Stimulated activated CD4-positive, alpha-beta T cell treated with anti-CD3 and anti-CD28 coated beads, TNF-alpha, amount 100 ng/mL, for 4 hours (primary cell): ENCODE data around the gene ABR.
"Not testable (repeated sequence)": the region's sequence is repeated elsewhere in the genome, so short reads cannot be mapped to it uniquely, and the experiment has no call there.

ENCODE experiments used
- DNase-seq, 3 experiments: peaks; one replicate each; pipeline ENCODE4 v3.0.0-alpha.2; 2020; ENCODE audit warnings: low read depth in 3 of 3

Gene ABR

GRCh38 chr17:1173432-1174262 lies 6.1 kb downstream of the ABR start:
- DNase-seq, result no peak

- DNase-seq, result no peak
Measured at GRCh38 chr17:1171953-1172352, 7.8 kb downstream of the ABR start.

DNA sequence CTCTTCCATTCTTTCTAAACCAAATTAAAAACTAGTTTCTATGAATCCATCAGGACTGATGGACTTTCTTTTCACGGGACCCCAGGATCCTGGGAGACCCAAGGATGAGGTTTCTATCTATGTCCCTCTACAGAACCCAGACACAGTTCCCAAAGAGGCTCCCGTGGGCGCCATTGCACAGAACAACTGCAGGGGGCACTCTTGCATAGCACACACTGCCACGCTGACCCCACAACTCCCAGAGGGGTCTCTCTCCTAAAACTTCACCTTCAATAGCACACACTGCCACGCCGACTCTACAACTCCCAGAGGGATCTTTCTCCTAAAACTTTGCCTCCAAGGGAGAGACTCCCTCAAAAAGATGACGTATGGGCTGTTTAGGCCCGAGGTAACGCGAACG lies 9.0 kb downstream of the ABR start:
- DNase-seq, result no peak

GRCh38 chr17:1169929-1170312 lies 9.9 kb downstream of the ABR start:
- DNase-seq, result no peak

DNA sequence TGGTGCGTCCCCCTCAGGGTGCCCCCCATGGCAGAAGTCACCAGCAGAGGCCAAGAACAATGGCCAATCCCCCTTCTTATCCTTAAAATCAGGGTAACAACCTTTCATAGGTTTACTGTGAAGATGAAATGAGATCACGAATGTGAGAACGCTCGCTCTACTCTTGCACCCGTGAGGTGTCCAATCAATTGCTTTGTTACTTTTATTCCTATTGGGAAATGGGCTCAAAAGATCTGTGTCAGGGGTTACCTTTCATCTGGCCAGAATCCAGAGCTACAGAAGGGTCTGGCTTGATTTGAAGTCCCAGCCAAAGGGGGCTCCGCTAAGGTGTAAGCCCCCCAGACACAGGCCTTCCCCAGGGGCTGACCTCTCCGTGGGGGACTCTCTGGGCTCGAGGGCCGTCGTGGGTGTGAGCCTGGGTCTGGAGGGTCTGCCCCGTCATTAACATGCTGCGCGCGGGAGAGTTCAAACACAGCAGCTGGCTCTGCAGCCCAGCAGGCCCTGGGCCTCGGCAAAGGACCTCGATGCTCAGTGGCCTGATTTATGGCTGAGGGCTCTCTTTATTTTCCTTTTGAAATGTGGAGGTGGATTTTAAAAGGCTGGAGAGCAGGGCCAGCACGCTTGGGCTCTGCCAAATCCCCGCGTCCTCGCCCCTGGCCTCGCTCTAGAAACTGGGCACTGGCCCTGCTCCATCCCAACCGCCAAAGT lies 10.4 kb downstream of the ABR start:
- DNase-seq, result no peak

DNA sequence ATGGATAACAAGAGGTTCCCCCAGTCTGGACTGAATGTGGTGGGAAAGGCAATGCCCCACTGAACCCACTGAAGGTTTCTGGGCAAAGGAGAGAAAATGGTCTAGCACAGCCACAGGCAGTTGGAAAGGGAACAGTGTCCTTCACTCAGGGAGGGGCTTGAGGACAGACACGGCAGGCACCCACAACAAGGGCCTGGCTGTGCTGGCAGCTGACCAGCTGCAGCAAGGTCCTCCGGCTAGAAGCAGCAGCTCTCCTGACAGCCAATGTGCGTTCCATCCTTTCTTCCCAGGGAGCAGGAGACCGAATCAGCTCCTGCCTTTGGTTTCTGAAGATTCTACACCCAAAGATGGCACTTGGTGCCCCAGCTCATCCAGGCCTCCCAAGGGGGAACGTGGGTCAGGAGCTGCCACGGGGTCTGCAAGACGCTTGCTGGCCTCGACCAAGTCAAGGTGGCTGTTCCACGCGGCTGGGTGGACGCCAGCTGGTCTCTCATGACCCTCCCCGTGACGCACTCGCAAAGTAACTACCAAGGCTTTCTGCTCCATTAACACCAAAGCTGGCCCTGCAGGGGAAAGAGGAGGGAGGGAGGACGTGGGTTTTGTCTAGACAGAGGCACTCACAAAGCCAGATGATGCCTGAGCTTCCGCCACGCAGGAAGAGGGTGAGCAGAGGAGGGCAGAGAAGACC lies 11.1 kb downstream of the ABR start:
- no peak for DNase-seq

- DNase-seq, result no peak
Measured at GRCh38 chr17:1166276-1166675, 13.5 kb downstream of the ABR start.

GRCh38 chr17:1165836-1166235 lies 13.9 kb downstream of the ABR start:
- DNase-seq, result no peak

DNA sequence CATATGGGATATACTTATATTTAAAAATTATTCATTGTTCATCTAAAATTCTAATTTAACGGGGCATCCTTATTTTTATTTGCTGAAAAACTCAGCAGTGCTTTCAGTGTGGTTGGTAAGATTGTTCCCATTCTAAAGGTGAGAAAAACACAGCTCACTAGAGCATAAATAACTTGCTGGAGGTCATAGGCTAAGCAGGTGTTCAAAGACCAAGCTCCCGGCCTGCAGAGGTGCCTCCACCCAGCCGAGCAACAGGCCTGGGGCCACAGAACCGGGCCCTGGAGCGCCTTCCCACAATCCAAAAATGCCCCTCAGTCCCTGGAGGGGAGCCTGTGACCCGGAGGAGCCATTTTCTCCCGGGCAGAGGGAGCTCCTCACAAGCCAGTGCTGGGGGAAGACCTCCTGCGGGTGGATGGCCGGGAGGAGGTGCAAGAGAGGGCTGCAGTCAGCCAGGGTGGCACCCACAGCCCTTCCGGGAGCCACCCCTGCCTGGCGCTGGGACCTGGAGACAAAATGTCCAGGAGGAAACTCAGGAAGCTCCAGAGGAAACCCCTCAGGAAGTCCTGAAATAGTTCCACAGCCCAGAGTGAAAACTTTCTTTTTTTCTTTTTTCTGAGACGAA lies 14.7 kb downstream of the ABR start:
- no peak for DNase-seq

- no peak for DNase-seq
Measured at GRCh38 chr17:1162116-1162855, 17.5 kb downstream of the ABR start.

DNA sequence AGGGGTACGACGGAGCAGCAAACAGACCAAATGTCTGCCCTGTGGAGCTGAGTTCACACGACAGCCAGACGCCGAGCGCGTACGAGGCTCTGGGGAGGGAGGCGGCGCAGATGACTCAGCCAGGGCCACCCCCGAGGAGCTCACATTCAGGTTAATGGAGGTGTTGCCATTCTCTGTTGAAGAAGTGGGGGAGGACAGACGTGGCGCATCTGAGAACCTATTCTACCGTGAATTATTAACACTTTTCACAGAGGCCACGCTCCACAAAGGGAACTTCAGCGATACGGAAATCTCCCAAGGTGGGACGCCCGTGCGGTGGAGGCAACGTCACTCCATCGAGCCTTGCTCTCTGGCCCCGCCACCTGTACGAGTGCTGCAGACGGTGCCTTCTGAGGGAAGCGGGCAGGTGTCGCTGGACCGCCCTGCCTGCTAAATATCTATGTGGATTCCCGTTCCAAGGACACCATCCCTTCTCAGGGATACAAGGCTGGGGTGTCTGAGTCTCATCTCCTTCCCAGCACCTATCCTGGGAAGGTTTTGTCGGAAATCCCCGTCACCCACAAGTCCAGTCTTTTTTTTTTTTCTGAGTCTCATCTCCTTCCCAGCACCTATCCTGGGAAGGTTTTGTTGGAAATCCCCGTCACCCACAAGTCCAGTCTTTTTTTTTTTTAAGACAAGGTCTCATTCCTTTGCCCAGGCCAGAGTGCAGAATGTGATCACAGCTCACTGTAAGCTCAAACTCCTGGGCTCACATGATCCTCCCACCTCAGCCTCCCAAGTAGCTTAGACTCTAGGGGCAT lies 19.0 kb downstream of the ABR start:
- DNase-seq, result no peak

- DNase-seq, result no peak
Measured at GRCh38 chr17:1159431-1160180, 20.2 kb downstream of the ABR start.

- no peak for DNase-seq
Measured at GRCh38 chr17:1158879-1159278, 20.9 kb downstream of the ABR start.

DNA sequence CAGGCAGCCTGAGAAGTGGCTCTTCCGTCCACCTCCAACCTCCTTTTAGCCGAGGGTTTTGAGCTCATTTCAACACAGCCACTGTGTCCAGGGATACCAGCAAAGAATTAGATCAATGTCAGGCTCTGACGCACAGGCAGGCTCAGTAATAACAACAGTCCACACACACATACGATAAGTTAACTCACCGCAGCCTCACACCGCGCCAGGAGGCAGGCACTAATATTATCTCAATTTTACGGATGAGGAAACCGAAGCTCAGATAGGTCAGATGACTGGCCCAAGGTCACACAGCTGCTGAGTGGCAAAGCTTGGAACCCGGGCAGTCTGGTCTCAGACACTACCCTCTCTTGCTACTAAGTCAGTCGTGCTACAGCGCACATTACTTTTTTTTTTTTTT lies 22.9 kb downstream of the ABR start:
- DNase-seq, result no peak

DNA sequence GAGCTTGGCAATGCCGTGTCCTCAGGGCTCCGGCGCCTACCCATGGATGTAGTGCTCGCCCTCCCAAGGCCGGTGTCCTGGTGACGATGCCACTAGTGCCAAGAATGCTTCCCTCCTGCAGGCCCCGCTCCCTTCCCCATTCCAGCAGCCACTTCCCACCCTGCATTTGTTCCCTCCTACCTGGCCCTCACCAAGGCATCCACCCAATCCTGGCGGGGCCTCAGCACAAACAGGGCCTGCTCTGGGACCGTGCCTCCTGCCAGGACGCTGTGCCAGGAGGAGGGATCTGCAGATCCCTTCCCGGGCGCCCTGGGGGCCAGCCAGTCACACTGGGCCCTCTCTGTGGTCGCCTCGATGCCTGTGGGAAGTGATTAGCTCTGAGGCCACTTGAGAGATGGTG lies 25.1 kb downstream of the ABR start:
- no peak for DNase-seq

DNA sequence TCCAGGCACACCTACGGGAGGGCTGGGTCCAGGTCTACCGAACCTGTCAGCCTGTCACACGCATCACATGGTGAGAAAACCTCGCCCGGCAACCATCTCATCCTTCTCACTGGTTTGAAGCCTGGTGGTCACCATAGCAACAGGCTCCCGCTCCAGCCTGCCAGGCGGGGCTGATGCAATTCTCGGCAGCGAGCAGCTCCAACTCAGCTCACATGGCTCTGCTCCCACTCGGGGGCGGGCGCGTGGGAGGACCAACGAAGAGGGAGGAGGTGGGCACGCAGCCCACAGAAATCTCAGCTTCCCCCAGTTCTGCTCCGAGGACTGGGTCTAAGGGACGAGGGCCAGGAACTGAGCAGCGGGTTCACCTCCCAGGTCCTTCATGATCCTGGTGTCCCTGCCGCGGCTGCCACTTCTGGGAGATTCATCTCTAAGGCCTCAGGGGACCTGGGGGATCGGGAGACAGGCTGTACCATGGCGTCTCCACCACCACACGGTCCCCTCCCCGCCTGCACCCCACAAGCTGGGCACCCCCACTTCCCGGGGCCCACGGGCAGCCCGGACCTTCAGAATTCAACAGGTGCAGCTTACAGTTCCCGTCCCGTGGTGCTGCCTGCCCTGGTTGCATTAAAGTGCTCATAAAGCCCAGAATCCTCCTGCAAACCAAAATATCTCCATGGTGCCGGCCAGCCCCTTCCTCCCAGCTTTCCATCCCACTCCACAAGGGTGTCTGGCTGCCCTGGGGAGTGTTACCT lies 25.8 kb downstream of the ABR start:
- DNase-seq, result no peak

GRCh38 chr17:1152582-1152981 lies 27.2 kb downstream of the ABR start:
- DNase-seq, result not testable (repeated sequence)

DNA sequence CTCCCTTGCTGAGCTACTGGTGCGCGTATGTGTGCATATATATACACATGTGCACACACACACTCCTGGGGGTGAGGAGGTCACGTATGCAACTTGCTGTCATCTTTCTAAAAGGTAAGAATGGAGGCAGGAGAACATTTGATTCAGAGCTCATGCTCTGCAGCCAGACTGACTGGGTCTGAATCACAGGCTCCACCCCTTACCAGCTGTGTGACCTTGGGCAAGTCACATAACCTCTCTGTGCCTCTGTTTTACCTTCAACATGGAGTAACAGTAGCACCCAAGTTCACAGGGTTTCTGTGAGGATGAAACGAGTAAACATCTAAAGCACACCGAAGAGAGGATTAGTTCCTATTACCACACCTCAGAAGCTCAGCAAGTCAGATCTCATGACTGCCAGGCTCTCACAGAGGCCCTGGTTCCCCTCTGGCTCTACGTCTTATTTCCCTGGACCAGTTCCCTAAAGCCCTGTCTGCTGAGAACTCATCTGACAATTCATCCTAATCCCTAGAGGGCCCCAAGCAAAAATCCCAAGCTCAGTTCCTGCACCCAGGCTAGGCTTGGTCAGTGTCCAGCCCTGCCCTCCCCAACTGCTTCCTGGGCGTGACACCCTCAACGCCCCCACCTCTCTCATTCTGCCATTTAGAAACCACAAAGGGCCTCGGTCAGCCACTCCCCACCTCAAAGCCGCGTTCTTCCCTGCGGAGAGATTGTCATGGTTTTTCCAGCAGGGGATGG lies 28.7 kb downstream of the ABR start:
- DNase-seq, result no peak

DNA sequence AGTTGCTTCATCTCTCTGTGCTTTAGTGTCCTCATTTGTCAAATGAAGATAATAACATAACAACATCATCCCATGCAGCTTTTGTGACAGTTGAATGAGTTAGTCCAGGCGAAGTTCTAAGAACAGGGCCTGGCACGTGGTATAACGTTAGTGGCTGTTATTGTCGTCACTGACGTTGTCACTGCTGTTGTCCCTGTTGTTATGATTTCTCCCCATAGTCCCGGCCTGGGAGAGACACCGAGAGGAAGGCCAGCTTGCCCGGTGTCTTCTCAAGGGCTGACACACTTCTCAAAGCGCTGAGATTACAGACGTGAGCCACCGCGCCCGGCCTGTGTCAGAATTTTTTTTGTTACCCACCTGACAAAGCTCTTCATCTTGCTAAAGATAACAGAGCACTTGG lies 29.9 kb downstream of the ABR start:
- no peak for DNase-seq
